IMR-90 (cell line): ENCODE data around the gene MYO1F. TPM values are rescaled to one million over a fixed set of nuclear protein-coding genes. Genes with fewer than 3 reads are reported as not detected.

ENCODE experiments used
- ATAC-seq: fragments of 200-7000 bp; cut with Tn5 transposase; 2 replicates; pipeline ENCODE4 v1.9.1; 2020; ENCODE audit warnings: low read depth, mild to moderate bottlenecking, moderate library complexity
- BruUV-seq: library from RNA; stranded (reverse); fragments of 400-500 nt; replicated peaks from 2 replicates; lab custom pipeline; 2021; lab: Mats Ljungman, UMichigan
- CTCF ChIA-PET: fragments of 300-600 bp; formaldehyde crosslinking; extraction: SDS; loops from one replicate; lab custom pipeline; 2021; ENCODE audit warnings: antibody characterized with exemption; lab: Yijun Ruan, JAX
- POLR2A ChIA-PET: fragments of 300-600 bp; sonication (Branson Sonifier 250); formaldehyde crosslinking; loops from one replicate; lab custom pipeline; 2022; ENCODE audit warnings: antibody characterized with exemption; ENCODE audit not compliant: unreplicated experiment; lab: Charles Lee
- DNase-seq: peaks from one replicate; pipeline ENCODE4 v3.0.0; 2013
- H2AFZ ChIP-seq: replicated peaks from 2 replicates; pipeline ENCODE3; 2013; ENCODE audit warnings: low read length, mild to moderate bottlenecking; ENCODE audit not compliant: poor library complexity
- H2AK5ac ChIP-seq: 2 replicates; pipeline ENCODE4 v1.6.1; 2013; ENCODE audit warnings: low read depth, low read length, inconsistent platforms
- H2AK9ac ChIP-seq: replicated peaks from 2 replicates; pipeline ENCODE3; 2013; ENCODE audit warnings: mild to moderate bottlenecking, low read depth, low read length, moderate library complexity; ENCODE audit not compliant: poor library complexity
- H2BK120ac ChIP-seq: 2 replicates; pipeline ENCODE4 v1.6.1; 2013; ENCODE audit warnings: low read depth, low read length, inconsistent platforms
- H2BK15ac ChIP-seq: 3 replicates; pipeline ENCODE4 v1.6.1; 2013; ENCODE audit warnings: low read depth, low read length, inconsistent platforms
- H2BK20ac ChIP-seq: 2 replicates; pipeline ENCODE4 v1.6.1; 2013; ENCODE audit warnings: low read depth, mild to moderate bottlenecking, inconsistent platforms, low read length, moderate library complexity
- H2BK5ac ChIP-seq: 2 replicates; pipeline ENCODE4 v1.6.1; 2013; ENCODE audit warnings: mild to moderate bottlenecking, low read depth, low read length, inconsistent platforms; ENCODE audit not compliant: poor library complexity, severe bottlenecking
- H3K14ac ChIP-seq: replicated peaks from 2 replicates; pipeline ENCODE4 v1.6.1; 2013; ENCODE audit warnings: low read depth, low read length, inconsistent platforms
- H3K18ac ChIP-seq: 2 replicates; pipeline ENCODE4 v1.6.1; 2013; ENCODE audit warnings: low read depth, low read length, control low read depth
- H3K23ac ChIP-seq: 2 replicates; pipeline ENCODE4 v1.6.1; 2013; ENCODE audit warnings: low read depth, low read length, inconsistent platforms
- H3K27ac ChIP-seq: 2 replicates; pipeline ENCODE4 v1.5.1; 2013; ENCODE audit warnings: mild to moderate bottlenecking, control low read depth, low read length; ENCODE audit not compliant: insufficient read depth
- H3K27me3 ChIP-seq: 2 replicates; pipeline ENCODE4 v1.6.1; 2013; ENCODE audit warnings: low read length; ENCODE audit not compliant: control insufficient read depth, insufficient read depth
- H3K36me3 ChIP-seq: 2 replicates; pipeline ENCODE4 v1.6.1; 2013; ENCODE audit warnings: low read length, mixed read lengths; ENCODE audit not compliant: control insufficient read depth, insufficient read depth
- H3K4ac ChIP-seq: 2 replicates; pipeline ENCODE4 v1.6.1; 2013; ENCODE audit warnings: low read depth, low read length, inconsistent platforms
- H3K4me1 ChIP-seq: 2 replicates; pipeline ENCODE4 v1.6.1; 2013; ENCODE audit warnings: low read length, mixed read lengths; ENCODE audit not compliant: control insufficient read depth, insufficient read depth
- H3K4me2 ChIP-seq: 2 replicates; pipeline ENCODE4 v1.6.1; 2013; ENCODE audit warnings: low read depth, mild to moderate bottlenecking, control low read depth, low read length, moderate library complexity
- H3K4me3 ChIP-seq: 2 replicates; pipeline ENCODE4 v1.5.1; 2013; ENCODE audit warnings: low read depth, mild to moderate bottlenecking, control low read depth, low read length, moderate library complexity; ENCODE audit not compliant: insufficient read depth
- H3K56ac ChIP-seq: 2 replicates; pipeline ENCODE4 v1.6.1; 2013; ENCODE audit warnings: low read length, inconsistent platforms; ENCODE audit not compliant: insufficient read depth; ENCODE audit errors: extremely low read depth
- H3K79me1 ChIP-seq, 2 experiments: 2 replicates each; pipeline ENCODE4 v1.6.1; 2013; ENCODE audit warnings: low read length in 2 of 2, inconsistent platforms in 1 of 2, low read depth in 1 of 2
- H3K9ac ChIP-seq: 2 replicates; pipeline ENCODE4 v1.6.1; 2013; ENCODE audit warnings: low read depth, low read length, control low read depth
- H3K9me1 ChIP-seq: 2 replicates; pipeline ENCODE4 v1.6.1; 2013; ENCODE audit warnings: low read length, inconsistent platforms; ENCODE audit not compliant: insufficient read depth
- H3K9me3 ChIP-seq: 2 replicates; pipeline ENCODE4 v1.6.1; 2013; ENCODE audit warnings: low read length; ENCODE audit not compliant: control insufficient read depth, insufficient read depth
- H4K20me1 ChIP-seq: 2 replicates; pipeline ENCODE4 v1.6.1; 2013; ENCODE audit warnings: low read length, inconsistent platforms; ENCODE audit not compliant: insufficient read depth
- H4K5ac ChIP-seq: 2 replicates; pipeline ENCODE4 v1.6.1; 2013; ENCODE audit warnings: mild to moderate bottlenecking, low read depth, low read length, control low read depth
- H4K8ac ChIP-seq, 2 experiments: 2 replicates each; pipeline ENCODE4 v1.6.1; 2013; ENCODE audit warnings: low read depth in 2 of 2, low read length in 2 of 2, control low read depth in 1 of 2, inconsistent platforms in 1 of 2
- H4K91ac ChIP-seq: 2 replicates; pipeline ENCODE4 v1.6.1; 2013; ENCODE audit warnings: low read depth, low read length, inconsistent platforms; ENCODE audit not compliant: insufficient read depth
- MAFK ChIP-seq: IDR thresholded peaks from 2 replicates; pipeline ENCODE4 v1.6.1; 2012; ENCODE audit warnings: low read depth, low read length, improper control_type of control experiment
- NFE2L2 ChIP-seq: fragments of 150-350 bp; IDR thresholded peaks from 2 replicates; pipeline ENCODE4 v1.6.1; 2016; ENCODE audit warnings: low read depth, mild to moderate bottlenecking, low read length
- POLR2A ChIP-seq: IDR thresholded peaks from 2 replicates; pipeline ENCODE4 v1.6.1; 2012; ENCODE audit warnings: mild to moderate bottlenecking, low read depth, low read length
- RAD21 ChIP-seq: IDR thresholded peaks from 2 replicates; pipeline ENCODE4 v1.6.1; 2012; ENCODE audit warnings: low read length, improper control_type of control experiment
- WGBS, 2 experiments: methylation state at CpG; one replicate each; pipeline versions ENCODE4 v1.1.5 to v1.1.7; 2013; ENCODE audit warnings: missing lambda C conversion rate in 2 of 2; ENCODE audit not compliant: insufficient read length in 1 of 2; ENCODE audit errors: extremely low coverage in 2 of 2; 5-methylcytosine and 5-hydroxymethylcytosine counted together
- dilution Hi-C: fragments of 300-500 bp; cut with HindIII; formaldehyde crosslinking; loops from one replicate; pipeline ENCODE4 v1.14.3; 2018; ENCODE audit warnings: low sequenced_read_pairs; ENCODE audit not compliant: unreplicated experiment
- in situ Hi-C: fragments of 300-500 bp; cut with MboI; formaldehyde crosslinking; loops from 3 replicates; pipeline ENCODE4 v1.14.3; 2019; ENCODE audit warnings: low sequenced_read_pairs, inconsistent platforms, mixed read lengths
- intact Hi-C: fragments of 100-400 bp; cut with micrococcal nuclease; formaldehyde crosslinking; loops from 2 replicates; pipeline ENCODE4 v1.10.0; 2022
- polyA plus RNA-seq, 3 experiments: library from polyadenylated mRNA; depleted of rRNA; stranded (reverse); fragments of >200 nt; gene quantifications; 2 replicates each; pipeline ENCODE4 v1.2.3, GENCODE V29; 2012; ENCODE audit warnings: low replicate concordance in 1 of 3
- total RNA-seq: library from RNA; depleted of rRNA; stranded (reverse); fragments of >200 nt; gene quantifications from 2 replicates; pipeline ENCODE4 v1.2.3, GENCODE V29; 2012

MYO1F gene
- total and polyA plus RNA-seq, 2 of the 4 experiments (the other 2 are of a cell fraction) = 0.14 to 0.18 TPM

GRCh38 chr19:8501516-8501915 is 75.7 kb downstream of the MYO1F start:
- DNase-seq (no peak), ATAC-seq (no peak)
- Histone ChIP-seq H2BK15ac (no peak overlapping the region), H3K56ac (no peak overlapping the region), H3K9ac (no peak overlapping the region), H3K4me2 (no peak overlapping the region), H4K8ac (no peak overlapping the region; a peak in 1 of 4 replicates), H4K91ac (no peak overlapping the region), H2AK9ac (no peak overlapping the region), H2AK5ac (no peak overlapping the region; the same call in 1 of the 2 replicates), H3K23ac (no peak overlapping the region), H3K27me3 (no peaks in the 10 kb centered on the region), H3K4me3 (no peak overlapping the region), H3K14ac (no peak overlapping the region), H3K36me3 (no peaks in the 10 kb centered on the region), H4K5ac (no peak overlapping the region), H3K27ac (no peak overlapping the region), H3K79me1 (no peaks in the 10 kb centered on the region; a peak in 1 of 4 replicates), H4K20me1 (no peaks in the 10 kb centered on the region; the same call in 1 of the 2 replicates), H2BK5ac (no peak overlapping the region), H2AFZ (peak overlapping the region; percentile 21), H2BK120ac (no peak overlapping the region), H3K4ac (no peak overlapping the region), H3K9me1 (peaks cover 3% of the 10 kb centered on the region; the same call in 1 of the 2 replicates), H3K9me3 (no peaks in the 10 kb centered on the region), H3K18ac (no peak overlapping the region), H3K4me1 (no peaks in the 10 kb centered on the region; the same call in 1 of the 2 replicates), H2BK20ac (no peak overlapping the region)
- POLR2A ChIA-PET = no interaction called here
- intact Hi-C loops (no loop called here), dilution Hi-C loops (no loop called here), in situ Hi-C loops (no loop called here)
- BruUV-seq = no TSS peak
- CTCF ChIA-PET = no interaction called here
- TF ChIP-seq NFE2L2 (no peak), POLR2A (no peak), RAD21 (no peak), MAFK (no peak)
- 64% methylated on average over 4 of the region's 6 CpGs; no CpG with 5 or more reads in 1 of the 2 experiments for WGBS, 2 experiments
